CD4-positive, alpha-beta T cell treated with Interleukin-17A for 4 hours (primary cell): ENCODE results near the gene ATOH8.

ENCODE experiments used
- DNase-seq: peaks from one replicate; pipeline ENCODE4 v3.0.0-alpha.2; 2020; ENCODE audit warnings: mixed read lengths

Gene ATOH8

GRCh38 chr2:85772019-85772745, 18.4 kb downstream of the ATOH8 start:
- no peak for DNase-seq

GRCh38 chr2:85772841-85773491, 19.2 kb downstream of the ATOH8 start:
- DNase-seq, result no peak

GRCh38 chr2:85773692-85774091, 19.9 kb downstream of the ATOH8 start:
- DNase-seq, result no peak

- DNase-seq, result no peak
These were observed 20.6 kb downstream of the ATOH8 start for GRCh38 chr2:85774126-85774978.

GRCh38 chr2:85775406-85776381, 21.9 kb downstream of the ATOH8 start:
- DNase-seq, result no peak

GRCh38 chr2:85776672-85777071, 22.9 kb downstream of the ATOH8 start:
- DNase-seq, result no peak

- no peak for DNase-seq
These were observed 23.7 kb downstream of the ATOH8 start for GRCh38 chr2:85777441-85777861.

- DNase-seq, result no peak
These were observed 25.0 kb downstream of the ATOH8 start for GRCh38 chr2:85778646-85779379.

GRCh38 chr2:85779641-85780315, 26.0 kb downstream of the ATOH8 start:
- no peak for DNase-seq

- no peak for DNase-seq
These were observed 26.7 kb downstream of the ATOH8 start for GRCh38 chr2:85780316-85781012.

GRCh38 chr2:85781013-85781332, 27.2 kb downstream of the ATOH8 start:
- DNase-seq, result no peak

GRCh38 chr2:85783796-85784195, 30.0 kb downstream of the ATOH8 start:
- DNase-seq, result no peak

GRCh38 chr2:85784474-85784986, 30.7 kb downstream of the ATOH8 start:
- DNase-seq, result no peak

- DNase-seq, result no peak
These were observed 31.4 kb downstream of the ATOH8 start for GRCh38 chr2:85785027-85785822.

- DNase-seq, result no peak
These were observed 32.1 kb downstream of the ATOH8 start for GRCh38 chr2:85785871-85786270.

- no peak for DNase-seq
These were observed 32.7 kb downstream of the ATOH8 start for GRCh38 chr2:85786444-85786843.

- no peak for DNase-seq
These were observed 33.1 kb downstream of the ATOH8 start for GRCh38 chr2:85786865-85787264.

GRCh38 chr2:85787282-85787980, 33.6 kb downstream of the ATOH8 start:
- DNase-seq, result no peak

GRCh38 chr2:85787981-85788340, 34.2 kb downstream of the ATOH8 start:
- no peak for DNase-seq
